GM18909 (cell line): Measurements from ENCODE around the gene UPF1.

ENCODE experiments used
- ATAC-seq: cut with Tn5 transposase; IDR thresholded peaks from one replicate; pipeline ENCODE4 v1.9.1; 2021; ENCODE audit warnings: mild to moderate bottlenecking; ENCODE audit not compliant: unreplicated experiment, poor library complexity

UPF1 gene

GRCh38 chr19:18833849-18834643 is 2.3 kb downstream of the UPF1 start:
- ATAC-seq, result no peak

- no peak for ATAC-seq
Observed at GRCh38 chr19:18834644-18834984, 2.9 kb downstream of the UPF1 start.

GRCh38 chr19:18839465-18840287 is 7.9 kb downstream of the UPF1 start:
- no peak for ATAC-seq

GRCh38 chr19:18840288-18841267 is 8.8 kb downstream of the UPF1 start:
- no peak for ATAC-seq

GRCh38 chr19:18841400-18841799 is 9.6 kb downstream of the UPF1 start:
- no peak for ATAC-seq

GRCh38 chr19:18842166-18842565 is 10.4 kb downstream of the UPF1 start:
- no peak for ATAC-seq

GRCh38 chr19:18843960-18844359 is 12.2 kb downstream of the UPF1 start:
- ATAC-seq, result no peak

GRCh38 chr19:18844806-18845329 is 13.1 kb downstream of the UPF1 start:
- ATAC-seq, result no peak

- no peak for ATAC-seq
Observed at GRCh38 chr19:18845961-18846360, 14.2 kb downstream of the UPF1 start.

- ATAC-seq, result peak; percentile 51
Observed at GRCh38 chr19:18846862-18847548, 15.2 kb downstream of the UPF1 start.

GRCh38 chr19:18847549-18848463 is 16.0 kb downstream of the UPF1 start:
- ATAC-seq, result no peak

- ATAC-seq, result no peak
Observed at GRCh38 chr19:18848878-18849661, 17.3 kb downstream of the UPF1 start.

- no peak for ATAC-seq
Observed at GRCh38 chr19:18849838-18850400, 18.2 kb downstream of the UPF1 start.

- no peak for ATAC-seq
Observed at GRCh38 chr19:18850471-18851375, 19.0 kb downstream of the UPF1 start.

GRCh38 chr19:18851673-18852325 is 20.0 kb downstream of the UPF1 start:
- no peak for ATAC-seq

GRCh38 chr19:18852648-18853047 is 20.9 kb downstream of the UPF1 start:
- ATAC-seq, result no peak
